Prostate gland (tissue), 2 donors: ENCODE results near the gene CWC25. TPM values are rescaled to one million over a fixed set of nuclear protein-coding genes. Genes with fewer than 3 reads are reported as not detected.

ENCODE experiments used
- DNase-seq: peaks from one replicate; pipeline ENCODE4 v3.0.0-alpha.2; 2019; ENCODE audit warnings: low spot score
- H3K27ac ChIP-seq, 2 donors: fragments of 200-600 bp; sonication (generic); 2 replicates each; pipeline ENCODE4 v1.5.1; 2017 to 2019
- H3K27me3 ChIP-seq: fragments of 200-600 bp; sonication (generic); replicated peaks from 2 replicates; pipeline ENCODE4 v1.5.1; 2019; ENCODE audit not compliant: insufficient read depth
- H3K36me3 ChIP-seq, 2 donors: fragments of 200-600 bp; sonication (generic); 1 replicate in 1 of 2; 2 replicates in 1 of 2; pipeline versions ENCODE4 v1.5.1 to v1.8.1; 2017 to 2019
- H3K4me1 ChIP-seq: fragments of 200-600 bp; sonication (generic); replicated peaks from 2 replicates; pipeline ENCODE4 v1.5.1; 2019
- H3K4me3 ChIP-seq, 2 donors: fragments of 200-600 bp; sonication (generic); 2 replicates each; pipeline ENCODE4 v1.5.1; 2017 to 2019
- H3K9me3 ChIP-seq: fragments of 200-600 bp; sonication (generic); 2 replicates; pipeline ENCODE4 v1.5.1; 2017
- CTCF ChIP-seq, 4 experiments: fragments of 200-600 bp in 2 of 4; fragments of 450-650 bp in 2 of 4; sonication (generic) in 2 of 4; IDR thresholded peaks; 1 replicate in 3 of 4; 2 replicates in 1 of 4; pipeline ENCODE4 v1.5.1; 2016 to 2019; ENCODE audit warnings: antibody characterized with exemption in 4 of 4, mild to moderate bottlenecking in 2 of 4, moderate library complexity in 2 of 4
- POLR2A ChIP-seq: fragments of 450-650 bp; IDR thresholded peaks from one replicate; pipeline ENCODE4 v1.6.1; 2016; ENCODE audit warnings: antibody characterized with exemption, mild to moderate bottlenecking
- POLR2AphosphoS5 ChIP-seq: sonication (generic); formaldehyde crosslinking; IDR thresholded peaks from one replicate; pipeline ENCODE4 v1.6.1; 2017; ENCODE audit warnings: antibody characterized with exemption
- WGBS: methylation state at CpG from one replicate; pipeline ENCODE4 v1.1.5; 2018; 5-methylcytosine and 5-hydroxymethylcytosine counted together
- intact Hi-C: fragments of 100-400 bp; cut with DNase I; formaldehyde crosslinking; loops from one replicate; pipeline ENCODE4 v1.14.2; 2022
- total RNA-seq, 2 donors: library from RNA; depleted of rRNA; stranded (reverse); fragments of >200 nt; gene quantifications; one replicate each; pipeline ENCODE4 v1.1.0, GENCODE V29; 2016

CWC25 gene
- total RNA-seq, 2 donors from 2014 or later = 21.9 to 23.3 TPM

GRCh38 chr17:38766341-38766740, 58.8 kb downstream of the CWC25 start:
- intact Hi-C loops = no loop called here
- TF ChIP-seq POLR2A (no peak), CTCF (IDR thresholded peaks at IDR 0.05) (no peak)
- DNase-seq = no peak
- Histone ChIP-seq H3K4me1 (no peaks in the 10 kb centered on the region), H3K4me3 (no peak overlapping the region), H3K27ac (no peak overlapping the region), H3K36me3 (peaks cover 7 to 25% of the 10 kb centered on the region in 2 donors), H3K9me3 (no peaks in the 10 kb centered on the region), H3K27me3 (no peaks in the 10 kb centered on the region)
- 83% methylated on average over 5 of the region's 5 CpGs for WGBS

GRCh38 chr17:38762231-38762630, 62.9 kb downstream of the CWC25 start:
- H3K27ac ChIP-seq = no peak overlapping the region
- H3K27me3 ChIP-seq = no peaks in the 10 kb centered on the region
- intact Hi-C loops = no loop called here
- H3K36me3 ChIP-seq = peaks cover 2 to 7% of the 10 kb centered on the region in 2 donors
- H3K9me3 ChIP-seq = no peaks in the 10 kb centered on the region
- WGBS = 89% methylated on average over 3 of the region's 3 CpGs
- H3K4me1 ChIP-seq = no peaks in the 10 kb centered on the region
- DNase-seq = no peak
- H3K4me3 ChIP-seq = no peak overlapping the region
- TF ChIP-seq POLR2AphosphoS5 = no peak
- TF ChIP-seq CTCF (IDR thresholded peaks at IDR 0.05) = no peak
- no peak for TF ChIP-seq POLR2A

GRCh38 chr17:38761612-38762011, 63.5 kb downstream of the CWC25 start:
- WGBS = 77% methylated on average over 4 of the region's 4 CpGs
- Histone ChIP-seq H3K36me3 (peaks cover 0 to 7% of the 10 kb centered on the region in 2 donors), H3K4me3 (no peak overlapping the region), H3K27me3 (no peaks in the 10 kb centered on the region), H3K4me1 (no peaks in the 10 kb centered on the region), H3K27ac (no peak overlapping the region), H3K9me3 (no peaks in the 10 kb centered on the region)
- no peak for DNase-seq
- intact Hi-C loops = no loop called here
- TF ChIP-seq CTCF (IDR thresholded peaks at IDR 0.05) (peak in 1 of 4 experiments; percentile 17), POLR2A (no peak), POLR2AphosphoS5 (no peak)

GRCh38 chr17:38753071-38753506, 72.0 kb downstream of the CWC25 start:
- Histone ChIP-seq H3K36me3 (peaks cover 0 to 8% of the 10 kb centered on the region in 2 donors), H3K4me1 (peaks cover 8% of the 10 kb centered on the region), H3K9me3 (no peaks in the 10 kb centered on the region), H3K4me3 (peak overlapping the region; percentile 90 to 99), H3K27me3 (no peaks in the 10 kb centered on the region), H3K27ac (peak overlapping the region; percentile 76 to 95)
- TF ChIP-seq POLR2A = no peak
- TF ChIP-seq CTCF (IDR thresholded peaks at IDR 0.05) = no peak
- no peak for TF ChIP-seq POLR2AphosphoS5
- intact Hi-C loops = loop anchor here (5.0 kb wide), 1 partner anchor 44 kb away; the partner anchor contains the start of gene PIP4K2B
- DNase-seq = no peak
- WGBS = 6% methylated on average over 22 of the region's 22 CpGs

- under 1% methylated on average over 44 of the region's 44 CpGs for WGBS
- peak; percentile 11 for TF ChIP-seq POLR2A
- TF ChIP-seq POLR2AphosphoS5 = peak; percentile 99
- peak in 1 of 4 experiments; percentile 22 for TF ChIP-seq CTCF (IDR thresholded peaks at IDR 0.05)
- intact Hi-C loops = loop anchor here (5.0 kb wide), 1 partner anchor 45 kb away; the partner anchor contains the start of gene PIP4K2B
Observed at GRCh38 chr17:38752308-38753070, 72.6 kb downstream of the CWC25 start, which contains the start of gene PSMB3. PSMB3 (plus strand) TSS chr17:38752741; CDS start chr17:38752827, 86 bp downstream.

More at GRCh38 chr17:38752308-38753070, 72.6 kb downstream of the CWC25 start, which contains the start of gene PSMB3:
- Histone ChIP-seq H3K36me3 (peaks cover 0 to 8% of the 10 kb centered on the region in 2 donors), H3K27me3 (no peaks in the 10 kb centered on the region), H3K27ac (peak within 1 kb of the TSS; percentile 76 to 95), H3K9me3 (no peaks in the 10 kb centered on the region), H3K4me3 (peak within 1 kb of the TSS; percentile 90 to 99), H3K4me1 (peaks cover 8% of the 10 kb centered on the region)
- peak; percentile 99 for DNase-seq
